AG09319 (cell line): ENCODE data around the gene PTPN1.

Experiments
- DNase-seq: peaks from one replicate; pipeline ENCODE4 v3.0.0-alpha.2; 2010; ENCODE audit warnings: low read depth; ENCODE audit errors: extremely low read depth
- TF ChIP-seq, protein P1 (sequence below): IDR thresholded peaks from 2 replicates; pipeline ENCODE4 v1.5.1; 2011; ENCODE audit warnings: low read depth, mild to moderate bottlenecking, inconsistent platforms, low read length, moderate library complexity

Gene PTPN1

DNA sequence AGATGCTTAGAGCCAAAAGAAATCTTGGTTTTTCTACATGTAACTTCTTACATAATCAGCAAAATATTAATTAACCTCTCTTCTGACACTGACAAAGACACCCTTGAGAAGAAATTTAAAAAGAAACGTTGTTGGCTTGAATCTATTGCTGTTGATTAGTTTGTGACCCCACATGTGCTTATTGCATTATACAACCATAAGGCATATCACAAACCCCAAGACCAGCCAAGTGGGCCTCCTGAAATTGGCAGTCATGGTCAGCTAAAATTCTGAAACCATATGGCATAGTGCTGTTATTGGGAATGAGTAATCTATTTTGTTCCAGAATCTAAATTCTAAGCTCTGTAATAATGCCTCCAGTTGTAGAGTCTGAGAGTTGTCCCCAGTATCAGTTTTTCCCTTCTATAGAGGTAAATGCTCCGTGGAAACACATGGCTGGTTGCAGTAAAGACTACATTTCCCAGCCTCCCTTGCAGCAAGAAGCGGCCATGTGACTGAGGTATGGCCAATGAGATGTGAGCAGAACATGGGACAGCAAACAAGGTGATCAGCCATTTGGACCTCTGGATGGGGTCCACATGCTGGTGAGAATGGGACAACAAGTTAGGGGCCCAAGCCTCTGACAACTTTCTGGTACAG is 42.3 kb upstream of the PTPN1 start:
- TF ChIP-seq, protein P1, sequence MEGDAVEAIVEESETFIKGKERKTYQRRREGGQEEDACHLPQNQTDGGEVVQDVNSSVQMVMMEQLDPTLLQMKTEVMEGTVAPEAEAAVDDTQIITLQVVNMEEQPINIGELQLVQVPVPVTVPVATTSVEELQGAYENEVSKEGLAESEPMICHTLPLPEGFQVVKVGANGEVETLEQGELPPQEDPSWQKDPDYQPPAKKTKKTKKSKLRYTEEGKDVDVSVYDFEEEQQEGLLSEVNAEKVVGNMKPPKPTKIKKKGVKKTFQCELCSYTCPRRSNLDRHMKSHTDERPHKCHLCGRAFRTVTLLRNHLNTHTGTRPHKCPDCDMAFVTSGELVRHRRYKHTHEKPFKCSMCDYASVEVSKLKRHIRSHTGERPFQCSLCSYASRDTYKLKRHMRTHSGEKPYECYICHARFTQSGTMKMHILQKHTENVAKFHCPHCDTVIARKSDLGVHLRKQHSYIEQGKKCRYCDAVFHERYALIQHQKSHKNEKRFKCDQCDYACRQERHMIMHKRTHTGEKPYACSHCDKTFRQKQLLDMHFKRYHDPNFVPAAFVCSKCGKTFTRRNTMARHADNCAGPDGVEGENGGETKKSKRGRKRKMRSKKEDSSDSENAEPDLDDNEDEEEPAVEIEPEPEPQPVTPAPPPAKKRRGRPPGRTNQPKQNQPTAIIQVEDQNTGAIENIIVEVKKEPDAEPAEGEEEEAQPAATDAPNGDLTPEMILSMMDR, result no peak
- no peak for DNase-seq

DNA sequence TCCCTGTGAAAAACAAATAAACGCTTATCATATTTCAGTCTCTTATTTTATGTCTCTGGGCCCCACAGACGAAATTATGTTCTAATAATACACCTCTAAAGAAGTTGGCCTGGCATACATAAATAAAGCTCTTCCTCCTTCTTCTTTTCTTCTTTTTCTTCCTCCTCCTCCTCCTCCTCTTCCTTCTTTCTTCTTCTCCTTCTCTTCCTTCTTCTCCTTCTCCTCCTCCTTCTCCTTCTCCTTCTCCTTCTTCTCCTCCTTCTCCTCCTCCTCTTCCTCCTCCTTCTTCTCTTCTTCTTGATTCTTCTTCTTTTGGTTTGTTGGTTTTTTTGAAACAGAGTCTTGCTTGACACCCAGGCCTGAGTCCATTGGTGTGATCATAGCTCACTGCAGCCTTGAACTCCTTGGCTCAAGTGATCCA is 41.8 kb upstream of the PTPN1 start:
- TF ChIP-seq, protein P1, result no peak
- DNase-seq, result no peak

DNA sequence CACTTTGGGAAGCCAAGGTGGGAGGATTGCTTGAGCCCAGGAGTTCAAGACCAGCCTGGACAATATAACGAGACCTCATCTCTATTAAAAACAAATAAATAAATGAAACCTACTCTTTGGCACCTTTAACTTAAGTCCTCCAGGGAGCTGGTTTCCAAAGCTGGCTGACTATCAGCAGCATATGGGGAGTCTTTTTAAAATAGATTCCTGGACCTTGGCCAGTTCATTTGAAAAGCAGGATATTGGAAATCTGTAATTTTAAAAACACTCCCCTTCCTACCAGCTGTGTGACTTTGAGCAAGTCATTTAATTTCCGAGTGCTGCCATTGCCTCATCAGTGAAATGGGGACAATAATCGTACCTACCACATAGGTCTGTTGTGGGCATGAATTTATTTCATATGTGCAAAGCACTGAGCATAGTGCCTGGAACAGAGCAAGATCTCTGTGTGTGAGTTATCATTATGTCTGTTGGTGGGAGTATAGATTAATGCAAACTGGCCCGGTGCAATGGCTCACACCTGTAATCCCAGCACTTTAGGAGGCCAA is 40.9 kb upstream of the PTPN1 start:
- TF ChIP-seq, protein P1, result no peak
- no peak for DNase-seq

DNA sequence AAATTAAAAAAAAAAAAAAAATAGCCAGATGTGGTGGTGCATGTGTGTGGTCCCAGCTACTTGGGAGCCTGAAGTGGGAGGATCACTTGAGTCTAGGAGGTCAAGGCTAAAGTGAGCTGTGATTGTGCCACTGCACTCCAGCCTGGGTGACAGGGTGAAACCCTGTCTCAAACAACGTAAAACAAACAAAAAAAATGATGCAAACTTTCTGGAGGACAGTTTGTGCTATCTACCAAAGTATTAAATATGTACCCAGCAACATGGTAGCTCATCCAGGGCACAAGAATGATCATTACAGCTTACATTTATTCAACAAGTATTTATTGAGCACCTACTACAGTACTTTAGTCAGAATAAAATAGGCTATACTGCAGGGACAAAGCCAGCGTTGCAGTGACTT is 40.4 kb upstream of the PTPN1 start:
- DNase-seq, result no peak
- TF ChIP-seq, protein P1, result no peak

DNA sequence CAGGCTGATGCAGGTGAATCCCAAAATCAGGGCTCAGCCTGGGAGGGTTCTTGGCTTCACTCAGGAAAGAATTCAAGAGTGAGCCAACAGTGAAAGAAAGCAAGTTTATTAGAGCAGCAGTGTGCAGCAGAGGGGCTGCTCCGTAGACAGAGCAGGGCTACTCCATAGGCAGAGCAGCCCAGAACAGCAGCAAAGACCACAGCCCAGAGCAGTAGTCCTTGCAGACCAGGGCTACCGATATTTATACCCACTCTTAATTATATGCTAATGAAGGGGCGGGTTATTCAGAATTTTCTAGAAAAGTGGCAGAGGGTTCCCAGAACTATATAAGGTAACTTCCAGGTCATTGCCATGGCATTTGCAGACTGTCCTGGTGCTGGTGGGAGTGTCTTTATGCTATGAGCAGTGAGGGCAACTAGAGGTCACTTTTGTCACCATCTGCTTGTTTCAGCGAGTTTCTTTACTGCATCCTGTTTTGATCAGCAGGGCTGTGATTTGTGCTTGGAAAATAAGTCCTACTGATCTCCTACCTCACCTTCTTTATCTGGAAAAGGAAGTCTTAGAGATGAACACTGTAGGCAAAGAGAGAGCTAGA is 39.8 kb upstream of the PTPN1 start:
- TF ChIP-seq, protein P1, result no peak
- no peak for DNase-seq

DNA sequence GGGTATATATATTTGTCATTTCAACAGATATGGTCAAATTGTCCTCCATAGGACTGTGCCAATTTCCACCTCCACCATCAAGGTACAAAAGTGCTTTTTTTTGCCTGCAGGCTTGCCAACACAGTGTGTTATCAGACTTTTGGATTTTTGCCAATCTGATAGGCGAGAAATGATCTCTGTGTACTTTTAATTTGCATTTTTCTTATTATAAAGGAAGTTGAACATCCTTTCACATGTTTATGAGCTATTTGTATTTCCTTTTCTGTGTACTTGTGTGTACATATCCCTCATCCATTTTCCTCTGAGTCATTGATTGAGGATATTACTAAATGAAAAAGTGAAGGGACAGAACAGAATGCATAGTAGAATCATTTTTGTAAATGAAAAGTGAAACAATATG is 39.0 kb upstream of the PTPN1 start:
- no peak for DNase-seq
- TF ChIP-seq, protein P1, result no peak
